ENCODE measurements around the gene DTHD1. TPM values are rescaled to one million over a fixed set of nuclear protein-coding genes. Genes with fewer than 3 reads are reported as not detected.

Gene DTHD1
- total RNA-seq, 1 donor from 2014 or later: not detected

DNA sequence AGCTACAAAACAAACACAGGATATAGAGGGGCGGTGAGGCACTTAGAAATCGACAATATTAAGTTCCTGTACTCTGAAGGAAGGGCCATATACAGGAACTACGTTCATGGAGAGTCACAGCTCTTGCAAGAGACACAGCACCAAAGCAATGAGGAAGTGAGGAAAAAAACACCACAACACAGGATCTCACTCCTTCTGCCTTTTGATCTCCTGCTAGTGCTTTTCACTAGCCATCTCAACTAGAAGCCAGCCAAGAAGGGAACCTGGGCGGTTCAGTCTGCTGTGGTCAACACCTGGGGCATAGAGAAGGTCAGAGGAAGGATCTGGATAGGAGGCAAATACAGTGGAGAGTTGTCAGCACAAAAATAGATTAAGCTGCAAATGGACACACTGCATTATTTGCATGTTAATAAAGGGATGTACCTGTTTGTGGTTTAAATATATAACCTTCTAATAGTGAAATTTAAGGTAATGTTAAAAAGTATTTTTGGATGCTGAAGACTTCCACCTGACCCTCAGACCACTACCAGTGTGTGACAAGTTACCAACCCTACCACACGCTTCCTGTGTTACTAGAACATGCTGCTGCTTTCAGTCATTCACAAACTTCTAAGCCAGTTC, 104.6 kb downstream of the DTHD1 start:
- H3K9me3 Mint-ChIP-seq (ENCODE audit: unreplicated experiment): peaks cover under 1% of the 10 kb centered on the region
- Histone ChIP-seq H3K27me3 (ENCODE audit: insufficient read depth, low read length) (no peaks in the 10 kb centered on the region), H4K20me1 (ENCODE audit: insufficient read depth, low read length) (no peaks in the 10 kb centered on the region), H3K9ac (ENCODE audit: low read length) (no peak overlapping the region), H3K9me3 (ENCODE audit: insufficient read depth, low read depth, low read length) (no peaks in the 10 kb centered on the region), H3K27ac (ENCODE audit: low read depth, low read length) (no peak overlapping the region), H3K4me3 (ENCODE audit: insufficient read depth, low read depth, low read length) (no peak overlapping the region), H3K36me3 (ENCODE audit: insufficient read depth, low read length) (no peaks in the 10 kb centered on the region), H2AFZ (ENCODE audit: low read depth, low read length) (no peak overlapping the region), H3K79me2 (ENCODE audit: insufficient read depth, low read length) (no peaks in the 10 kb centered on the region), H3K4me1 (ENCODE audit: insufficient read depth, low read length) (no peaks in the 10 kb centered on the region), H3K4me2 (ENCODE audit: low read length) (no peak overlapping the region)
- no peak for TF ChIP-seq EZH2 (IDR thresholded peaks at IDR 0.05; ENCODE audit: insufficient read depth, low read length)
- TF ChIP-seq, protein P1, sequence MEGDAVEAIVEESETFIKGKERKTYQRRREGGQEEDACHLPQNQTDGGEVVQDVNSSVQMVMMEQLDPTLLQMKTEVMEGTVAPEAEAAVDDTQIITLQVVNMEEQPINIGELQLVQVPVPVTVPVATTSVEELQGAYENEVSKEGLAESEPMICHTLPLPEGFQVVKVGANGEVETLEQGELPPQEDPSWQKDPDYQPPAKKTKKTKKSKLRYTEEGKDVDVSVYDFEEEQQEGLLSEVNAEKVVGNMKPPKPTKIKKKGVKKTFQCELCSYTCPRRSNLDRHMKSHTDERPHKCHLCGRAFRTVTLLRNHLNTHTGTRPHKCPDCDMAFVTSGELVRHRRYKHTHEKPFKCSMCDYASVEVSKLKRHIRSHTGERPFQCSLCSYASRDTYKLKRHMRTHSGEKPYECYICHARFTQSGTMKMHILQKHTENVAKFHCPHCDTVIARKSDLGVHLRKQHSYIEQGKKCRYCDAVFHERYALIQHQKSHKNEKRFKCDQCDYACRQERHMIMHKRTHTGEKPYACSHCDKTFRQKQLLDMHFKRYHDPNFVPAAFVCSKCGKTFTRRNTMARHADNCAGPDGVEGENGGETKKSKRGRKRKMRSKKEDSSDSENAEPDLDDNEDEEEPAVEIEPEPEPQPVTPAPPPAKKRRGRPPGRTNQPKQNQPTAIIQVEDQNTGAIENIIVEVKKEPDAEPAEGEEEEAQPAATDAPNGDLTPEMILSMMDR (IDR thresholded peaks at IDR 0.05; ENCODE audit: insufficient read depth, low read depth, low read length): no peak
- DNase-seq (ENCODE audit: low read depth) (no peak), FAIRE-seq (no peak)
- no peak overlapping the region for H3K4me3 Mint-ChIP-seq (ENCODE audit: unreplicated experiment)
- H3K27me3 Mint-ChIP-seq (ENCODE audit: low read depth, unreplicated experiment): no peaks in the 10 kb centered on the region
- H3K4me1 Mint-ChIP-seq (ENCODE audit: low read depth, unreplicated experiment): no peaks in the 10 kb centered on the region
- H3K36me3 Mint-ChIP-seq (ENCODE audit: low read depth, unreplicated experiment): no peaks in the 10 kb centered on the region
- no peak overlapping the region for H3K27ac Mint-ChIP-seq (ENCODE audit: unreplicated experiment)

DNA sequence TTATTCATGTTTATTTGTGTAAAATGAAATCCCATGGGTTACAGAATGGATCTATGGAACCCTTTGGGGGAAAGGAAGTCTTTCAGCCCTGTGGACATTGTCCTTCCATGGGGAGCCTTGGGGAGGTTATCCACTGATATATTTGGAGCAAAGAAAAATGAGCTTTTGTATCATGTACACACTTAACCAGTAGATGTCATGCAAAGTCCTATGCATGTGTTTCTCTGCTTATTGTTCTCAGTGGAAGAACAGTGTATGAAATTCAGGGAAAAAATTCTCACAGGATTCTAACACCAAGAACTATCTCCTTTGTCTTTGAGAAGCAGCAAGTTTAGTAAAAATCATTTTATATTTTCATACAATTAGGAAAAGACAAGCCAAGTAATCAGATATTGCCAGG, 105.3 kb downstream of the DTHD1 start:
- FAIRE-seq (no peak), DNase-seq (ENCODE audit: low read depth) (no peak)
- no peak for TF ChIP-seq EZH2 (IDR thresholded peaks at IDR 0.05; ENCODE audit: insufficient read depth, low read length)
- TF ChIP-seq, protein P1 (IDR thresholded peaks at IDR 0.05; ENCODE audit: insufficient read depth, low read depth, low read length): no peak
- Mint-ChIP-seq H3K36me3 (ENCODE audit: low read depth, unreplicated experiment) (no peaks in the 10 kb centered on the region), H3K9me3 (ENCODE audit: unreplicated experiment) (no peaks in the 10 kb centered on the region), H3K27ac (ENCODE audit: unreplicated experiment) (no peak overlapping the region), H3K4me1 (ENCODE audit: low read depth, unreplicated experiment) (no peaks in the 10 kb centered on the region), H3K27me3 (ENCODE audit: low read depth, unreplicated experiment) (no peaks in the 10 kb centered on the region), H3K4me3 (ENCODE audit: unreplicated experiment) (no peak overlapping the region)
- no peak overlapping the region for H2AFZ ChIP-seq (ENCODE audit: low read depth, low read length)
- no peak overlapping the region for H3K4me2 ChIP-seq (ENCODE audit: low read length)
- no peaks in the 10 kb centered on the region for H3K9me3 ChIP-seq (ENCODE audit: insufficient read depth, low read depth, low read length)
- no peaks in the 10 kb centered on the region for H3K79me2 ChIP-seq (ENCODE audit: insufficient read depth, low read length)
- no peaks in the 10 kb centered on the region for H3K36me3 ChIP-seq (ENCODE audit: insufficient read depth, low read length)
- H3K27ac ChIP-seq (ENCODE audit: low read depth, low read length): no peak overlapping the region
- H4K20me1 ChIP-seq (ENCODE audit: insufficient read depth, low read length): no peaks in the 10 kb centered on the region
- H3K4me1 ChIP-seq (ENCODE audit: insufficient read depth, low read length): no peaks in the 10 kb centered on the region
- no peak overlapping the region for H3K4me3 ChIP-seq (ENCODE audit: insufficient read depth, low read depth, low read length)
- no peaks in the 10 kb centered on the region for H3K27me3 ChIP-seq (ENCODE audit: insufficient read depth, low read length)
- no peak overlapping the region for H3K9ac ChIP-seq (ENCODE audit: low read length)

DNA sequence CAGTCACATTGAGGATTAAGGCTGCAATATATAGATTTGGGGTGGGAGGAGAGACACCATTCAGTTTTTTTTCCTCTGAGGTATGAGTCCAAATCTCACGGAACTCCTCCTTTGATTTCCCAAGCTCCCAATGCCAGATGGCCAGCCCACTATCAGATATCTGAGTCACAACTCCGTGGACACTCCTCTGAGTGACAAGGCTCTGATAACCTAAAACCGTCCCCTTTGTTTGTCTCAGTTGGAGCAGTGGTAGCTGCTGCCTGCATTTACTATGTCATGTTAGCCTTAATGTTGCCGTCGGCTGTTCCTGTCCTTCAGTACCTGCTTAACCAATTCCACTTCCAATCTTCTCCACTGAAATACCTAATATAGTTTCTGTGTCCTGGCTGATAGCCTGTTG, 107.3 kb downstream of the DTHD1 start:
- H3K27me3 ChIP-seq (ENCODE audit: insufficient read depth, low read length): no peaks in the 10 kb centered on the region
- DNase-seq (ENCODE audit: low read depth) (no peak), FAIRE-seq (no peak)
- H3K9me3 ChIP-seq (ENCODE audit: insufficient read depth, low read depth, low read length): no peaks in the 10 kb centered on the region
- Mint-ChIP-seq H3K4me3 (ENCODE audit: unreplicated experiment) (no peak overlapping the region), H3K27me3 (ENCODE audit: low read depth, unreplicated experiment) (no peaks in the 10 kb centered on the region), H3K9me3 (ENCODE audit: unreplicated experiment) (no peaks in the 10 kb centered on the region), H3K36me3 (ENCODE audit: low read depth, unreplicated experiment) (no peaks in the 10 kb centered on the region), H3K4me1 (ENCODE audit: low read depth, unreplicated experiment) (peaks cover 5% of the 10 kb centered on the region), H3K27ac (ENCODE audit: unreplicated experiment) (no peak overlapping the region)
- H3K9ac ChIP-seq (ENCODE audit: low read length): no peak overlapping the region
- no peaks in the 10 kb centered on the region for H3K4me1 ChIP-seq (ENCODE audit: insufficient read depth, low read length)
- H3K4me3 ChIP-seq (ENCODE audit: insufficient read depth, low read depth, low read length): no peak overlapping the region
- no peak overlapping the region for H3K4me2 ChIP-seq (ENCODE audit: low read length)
- TF ChIP-seq, protein P1 (IDR thresholded peaks at IDR 0.05; ENCODE audit: insufficient read depth, low read depth, low read length): no peak
- TF ChIP-seq EZH2 (IDR thresholded peaks at IDR 0.05; ENCODE audit: insufficient read depth, low read length): no peak
- no peaks in the 10 kb centered on the region for H4K20me1 ChIP-seq (ENCODE audit: insufficient read depth, low read length)
- H3K79me2 ChIP-seq (ENCODE audit: insufficient read depth, low read length): no peaks in the 10 kb centered on the region
- H3K36me3 ChIP-seq (ENCODE audit: insufficient read depth, low read length): no peaks in the 10 kb centered on the region
- no peak overlapping the region for H3K27ac ChIP-seq (ENCODE audit: low read depth, low read length)
- H2AFZ ChIP-seq (ENCODE audit: low read depth, low read length): no peak overlapping the region

Measured in astrocyte (in vitro differentiated cells and primary cell).